Muscle layer of duodenum (tissue), 2 donors: Measurements from ENCODE around the gene GALNT8.

Experiments
- H3K27ac ChIP-seq: one replicate; pipeline ENCODE4 v1.7.0; 2013; ENCODE audit warnings: mild to moderate bottlenecking, low read length
- H3K27me3 ChIP-seq: one replicate; pipeline ENCODE4 v1.7.0; 2013; ENCODE audit warnings: low read depth, mild to moderate bottlenecking, control low read depth, low read length
- H3K36me3 ChIP-seq, 2 donors: one replicate each; pipeline ENCODE4 v1.7.0; 2013; ENCODE audit warnings: low read length in 2 of 2, control low read depth in 1 of 2, mild to moderate bottlenecking in 1 of 2; ENCODE audit not compliant: insufficient read depth in 2 of 2, control insufficient read depth in 1 of 2
- H3K4me1 ChIP-seq, 2 donors: one replicate each; pipeline ENCODE4 v1.7.0; 2013; ENCODE audit warnings: low read length in 2 of 2, mild to moderate bottlenecking in 2 of 2, control low read depth in 1 of 2, moderate library complexity in 1 of 2; ENCODE audit not compliant: insufficient read depth in 2 of 2, control insufficient read depth in 1 of 2
- H3K4me3 ChIP-seq, 2 donors: one replicate each; pipeline ENCODE4 v1.7.0; 2013; ENCODE audit warnings: low read length in 2 of 2, low read depth in 1 of 2, mild to moderate bottlenecking in 1 of 2
- H3K9me3 ChIP-seq, 2 donors: one replicate each; pipeline ENCODE4 v1.7.0; 2013; ENCODE audit warnings: low read length in 2 of 2, control low read depth in 1 of 2, mild to moderate bottlenecking in 1 of 2; ENCODE audit not compliant: control insufficient read depth in 1 of 2
- donor health status: healthy.

Gene GALNT8

DNA sequence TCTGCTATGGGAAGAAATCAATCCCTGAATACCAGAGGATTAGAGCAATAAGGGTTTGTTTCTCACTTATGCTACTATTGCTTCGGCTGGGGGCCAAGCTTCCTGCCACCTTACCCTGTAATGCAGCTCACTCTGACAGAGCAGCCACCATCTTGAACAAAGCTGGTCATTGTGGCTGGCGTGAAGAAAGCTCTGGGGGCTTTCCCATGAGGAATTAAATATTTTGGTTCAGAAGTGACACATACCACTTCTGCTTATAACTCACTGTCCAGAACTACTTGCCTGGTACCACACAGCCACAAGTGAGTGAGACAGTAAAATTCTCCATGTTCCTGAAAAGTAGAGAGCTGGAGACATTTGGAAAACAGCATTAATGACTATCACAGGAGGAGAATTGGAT, 82.6 kb downstream of the GALNT8 start:
- H3K4me3 ChIP-seq: no peak overlapping the region
- peaks cover 0 to 3% of the 10 kb centered on the region in 2 donors for H3K9me3 ChIP-seq
- no peaks in the 10 kb centered on the region for H3K27me3 ChIP-seq
- H3K4me1 ChIP-seq: no peaks in the 10 kb centered on the region
- H3K27ac ChIP-seq: no peak overlapping the region
- no peaks in the 10 kb centered on the region for H3K36me3 ChIP-seq

- Histone ChIP-seq H3K4me1 (peaks cover 0 to 21% of the 10 kb centered on the region in 2 donors), H3K27me3 (peaks cover 9% of the 10 kb centered on the region), H3K4me3 (no peak overlapping the region), H3K9me3 (no peaks in the 10 kb centered on the region), H3K27ac (no peak overlapping the region), H3K36me3 (no peaks in the 10 kb centered on the region)
Observed at GRCh38 chr12:4806439-4807115, 86.4 kb downstream of the GALNT8 start.

- H3K27ac ChIP-seq: no peak overlapping the region
- peaks cover 9% of the 10 kb centered on the region for H3K27me3 ChIP-seq
- H3K4me3 ChIP-seq: no peak overlapping the region
- no peaks in the 10 kb centered on the region for H3K9me3 ChIP-seq
- no peaks in the 10 kb centered on the region for H3K36me3 ChIP-seq
- H3K4me1 ChIP-seq: peaks cover 0 to 21% of the 10 kb centered on the region in 2 donors
Observed at GRCh38 chr12:4807116-4807783, 87.0 kb downstream of the GALNT8 start.

GRCh38 chr12:4807813-4808212, 87.6 kb downstream of the GALNT8 start:
- Histone ChIP-seq H3K9me3 (no peaks in the 10 kb centered on the region), H3K27me3 (peaks cover 9% of the 10 kb centered on the region), H3K4me3 (no peak overlapping the region), H3K36me3 (no peaks in the 10 kb centered on the region), H3K27ac (no peak overlapping the region), H3K4me1 (peaks cover 0 to 21% of the 10 kb centered on the region in 2 donors)

DNA sequence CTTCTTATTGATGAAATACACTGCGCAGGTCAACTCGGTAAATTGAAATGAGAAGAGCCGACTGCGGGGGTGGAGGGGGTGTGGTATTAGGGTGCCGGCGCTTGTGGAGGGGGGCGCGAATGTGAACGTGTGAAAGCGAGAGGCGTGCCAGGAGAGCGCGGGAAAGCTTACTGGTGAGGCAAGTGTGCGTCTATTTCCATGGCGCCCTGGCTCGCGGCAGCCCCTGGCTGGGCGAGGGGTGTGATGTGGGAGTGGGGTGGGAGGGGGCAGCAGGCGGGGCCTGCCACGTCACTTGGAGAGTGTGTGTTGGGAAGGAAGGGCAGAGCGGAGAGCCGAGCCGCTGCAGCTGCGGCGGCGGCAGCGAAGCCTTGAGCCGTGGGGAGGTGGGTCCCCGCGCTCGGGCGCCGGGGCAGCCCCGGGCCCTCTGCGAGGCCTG, 88.8 kb downstream of the GALNT8 start:
- H3K27ac ChIP-seq: no peak overlapping the region

DNA sequence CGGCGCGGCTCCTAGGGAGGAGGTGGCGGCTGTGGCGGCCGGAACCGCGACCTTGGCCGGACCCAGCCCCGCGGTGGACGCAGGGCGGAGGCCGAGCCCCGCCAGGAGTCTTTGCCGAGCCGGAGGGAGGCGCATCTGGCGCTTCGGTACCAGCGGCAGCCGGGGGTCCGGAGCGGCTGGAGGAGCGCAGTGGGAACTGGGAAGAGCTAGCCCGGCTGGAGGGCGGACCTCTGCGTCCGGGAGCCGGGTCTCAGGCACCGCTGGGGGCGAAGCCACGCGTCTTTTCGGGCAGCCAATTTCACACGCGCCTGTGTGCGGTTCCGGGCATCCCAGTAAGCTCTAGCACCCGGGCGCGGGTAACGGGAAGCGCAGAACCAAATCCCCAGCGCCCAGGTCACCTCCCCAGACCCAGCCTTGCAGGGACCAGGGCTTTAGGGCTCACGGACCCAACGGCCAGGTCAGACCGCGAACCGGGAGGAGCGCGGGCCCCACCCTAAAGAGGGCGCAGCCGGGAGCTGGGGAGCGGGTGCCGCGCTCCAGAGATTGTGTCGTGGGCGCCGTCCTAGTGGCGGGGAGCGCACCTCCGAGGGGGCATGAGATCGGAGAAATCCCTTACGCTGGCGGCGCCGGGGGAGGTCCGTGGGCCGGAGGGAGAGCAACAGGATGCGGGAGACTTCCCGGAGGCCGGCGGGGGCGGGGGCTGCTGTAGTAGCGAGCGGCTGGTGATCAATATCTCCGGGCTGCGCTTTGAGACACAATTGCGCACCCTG, 89.4 kb downstream of the GALNT8 start:
- no peaks in the 10 kb centered on the region for H3K9me3 ChIP-seq
- no peaks in the 10 kb centered on the region for H3K36me3 ChIP-seq
- H3K27ac ChIP-seq: no peak overlapping the region
- H3K4me3 ChIP-seq: peak overlapping the region; percentile 11 to 65
- H3K27me3 ChIP-seq: peaks cover 13% of the 10 kb centered on the region
- H3K4me1 ChIP-seq: peaks cover 0 to 21% of the 10 kb centered on the region in 2 donors

More for the DNA sequence above, 88.8 kb downstream of the GALNT8 start:
- no peaks in the 10 kb centered on the region for H3K36me3 ChIP-seq
- H3K27me3 ChIP-seq: peaks cover 9% of the 10 kb centered on the region
- no peaks in the 10 kb centered on the region for H3K9me3 ChIP-seq
- H3K4me1 ChIP-seq: peaks cover 0 to 21% of the 10 kb centered on the region in 2 donors
- H3K4me3 ChIP-seq: peak overlapping the region; percentile 11 to 65

- peaks cover 13% of the 10 kb centered on the region for H3K27me3 ChIP-seq
Observed at GRCh38 chr12:4810219-4810671, 90.0 kb downstream of the GALNT8 start.

DNA sequence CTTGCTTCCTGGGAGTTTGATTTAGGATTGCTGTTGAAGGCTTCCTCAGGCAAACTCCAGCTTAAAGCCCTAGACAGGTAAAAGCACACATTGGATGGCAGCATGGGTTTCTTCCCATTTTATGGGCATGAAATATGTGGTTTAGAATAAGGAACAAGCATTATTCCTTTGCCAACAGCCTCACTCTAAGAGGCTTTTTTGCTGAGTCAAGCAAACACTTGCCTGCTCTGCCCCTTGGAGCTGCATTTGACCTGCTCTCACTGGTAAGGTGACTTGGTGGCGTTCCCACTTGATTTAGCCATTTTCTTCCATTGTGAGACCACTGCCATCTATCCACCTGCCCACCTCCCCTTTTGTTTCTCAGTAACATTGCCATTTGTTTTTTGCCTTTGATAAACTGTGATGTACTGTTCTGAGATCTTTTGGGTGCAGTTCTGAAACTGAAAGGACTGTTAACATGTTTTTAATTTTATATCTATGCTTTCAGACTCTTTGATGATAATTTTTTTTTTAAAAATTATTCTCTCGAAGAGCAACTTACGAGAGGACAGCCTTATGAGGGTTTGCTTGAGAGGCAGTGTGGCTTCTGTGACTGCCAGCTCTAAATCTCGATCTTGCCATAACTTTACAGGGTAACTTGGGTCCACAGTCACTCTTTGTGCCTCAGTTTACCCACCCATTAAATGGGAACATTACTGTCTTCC, 92.6 kb downstream of the GALNT8 start:
- no peaks in the 10 kb centered on the region for H3K36me3 ChIP-seq
- H3K27ac ChIP-seq: no peak overlapping the region
- peaks cover 13% of the 10 kb centered on the region for H3K27me3 ChIP-seq
- no peak overlapping the region for H3K4me3 ChIP-seq
- peaks cover 0 to 22% of the 10 kb centered on the region in 2 donors for H3K4me1 ChIP-seq
- H3K9me3 ChIP-seq: no peaks in the 10 kb centered on the region

More at GRCh38 chr12:4810219-4810671, 90.0 kb downstream of the GALNT8 start:
- Histone ChIP-seq H3K9me3 (no peaks in the 10 kb centered on the region), H3K36me3 (no peaks in the 10 kb centered on the region), H3K27ac (no peak overlapping the region), H3K4me3 (peak overlapping the region in 1 of 2 donors; percentile 65), H3K4me1 (peaks cover 0 to 21% of the 10 kb centered on the region in 2 donors)

DNA sequence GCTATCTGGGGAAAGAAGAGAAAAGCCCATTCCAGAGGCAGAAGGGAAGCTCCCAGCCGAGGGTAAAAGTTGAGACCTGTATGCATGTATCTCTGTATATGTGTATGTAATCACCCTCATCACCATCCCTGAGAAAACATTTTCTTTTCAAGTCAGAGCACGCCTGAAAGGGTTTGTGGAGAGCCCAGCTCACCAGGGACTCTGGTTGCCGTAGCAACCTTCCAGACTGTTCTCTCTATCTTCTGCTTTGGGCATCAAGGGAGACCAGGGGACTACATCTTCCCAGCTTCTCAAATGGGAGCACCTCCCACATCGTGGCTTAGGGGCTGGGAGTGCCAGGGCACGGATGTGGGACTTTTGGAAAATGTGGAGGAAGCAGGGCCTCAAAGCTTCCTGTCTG, 93.5 kb downstream of the GALNT8 start:
- H3K27ac ChIP-seq: no peak overlapping the region
- no peak overlapping the region for H3K4me3 ChIP-seq
- H3K27me3 ChIP-seq: peaks cover 13% of the 10 kb centered on the region
- H3K9me3 ChIP-seq: no peaks in the 10 kb centered on the region
- H3K36me3 ChIP-seq: no peaks in the 10 kb centered on the region
- H3K4me1 ChIP-seq: peaks cover 0 to 31% of the 10 kb centered on the region in 2 donors

- Histone ChIP-seq H3K27me3 (peaks cover 13% of the 10 kb centered on the region), H3K27ac (no peak overlapping the region), H3K4me1 (peaks cover 0 to 28% of the 10 kb centered on the region in 2 donors), H3K4me3 (no peak overlapping the region), H3K36me3 (no peaks in the 10 kb centered on the region), H3K9me3 (no peaks in the 10 kb centered on the region)
Observed at GRCh38 chr12:4814485-4814884, 94.3 kb downstream of the GALNT8 start.
